ENCODE results near the gene KCNQ2.

DNA sequence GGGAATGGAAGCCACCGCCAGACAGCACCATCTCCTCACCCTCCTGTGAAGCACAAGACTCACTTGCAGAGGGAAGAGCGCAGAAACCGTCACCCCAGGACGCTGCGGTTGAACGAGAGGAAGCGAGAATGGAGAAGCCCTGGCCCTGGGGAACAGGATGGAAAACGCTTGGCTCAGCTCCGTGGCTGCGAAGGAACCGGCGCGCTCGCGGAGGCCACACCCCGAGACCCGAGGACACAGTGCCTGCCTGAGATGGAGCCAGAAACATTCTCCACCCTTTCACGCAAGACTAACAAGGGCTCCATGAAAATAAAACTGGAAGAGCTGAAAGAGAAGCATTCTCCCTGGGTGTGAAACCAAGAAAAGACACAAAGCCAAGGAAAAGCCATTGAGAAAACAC is 86.0 kb downstream of the KCNQ2 start:
- TF ChIP-seq POLR2AphosphoS5 (IDR thresholded peaks at IDR 0.05; ENCODE audit: low read depth, low read length) = no peak
- TF ChIP-seq TAF1 (IDR thresholded peaks at IDR 0.05; ENCODE audit: borderline replicate concordance, low read depth, low read length) = no peak
- TF ChIP-seq POLR2A (IDR thresholded peaks at IDR 0.05; ENCODE audit: low read depth, low read length) = no peak
